Esophagus squamous epithelium (tissue), 4 donors: Measurements from ENCODE around the gene SNAP25.

Experiments
- POLR2A ChIP-seq, 4 donors: fragments of 450-650 bp; IDR thresholded peaks; one replicate each; pipeline ENCODE4 v1.6.1; 2017; ENCODE audit warnings: antibody characterized with exemption in 4 of 4, mild to moderate bottlenecking in 4 of 4, moderate library complexity in 3 of 4
- TF ChIP-seq, protein P1 (sequence below), 6 experiments: fragments of 450-650 bp in 4 of 6; fragments of 200-600 bp in 2 of 6; sonication (generic) in 2 of 6; IDR thresholded peaks; one replicate each; pipeline ENCODE4 v1.5.1; 2016 to 2019; ENCODE audit warnings: antibody characterized with exemption in 6 of 6, mild to moderate bottlenecking in 4 of 6, moderate library complexity in 4 of 6

DNA sequence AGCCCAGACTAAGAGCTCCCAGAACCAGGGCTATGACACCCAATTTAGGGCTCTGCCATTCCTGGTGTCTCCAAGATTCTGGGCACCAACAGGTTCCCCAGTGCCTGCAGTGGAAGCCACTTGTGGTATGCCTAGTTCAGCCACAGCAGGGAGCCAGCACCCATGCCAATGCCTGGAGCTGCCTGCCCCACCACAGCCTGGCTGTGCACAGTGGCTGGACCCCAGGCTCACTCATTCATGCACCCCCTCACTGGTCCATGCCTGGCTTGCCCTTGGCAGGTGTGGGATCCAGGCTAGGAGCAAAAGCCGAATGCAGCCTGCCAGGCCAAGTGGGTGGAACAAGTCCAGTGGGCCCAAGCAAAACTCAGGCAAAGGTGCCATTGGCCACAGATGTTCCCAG lies 123.5 kb downstream of the SNAP25 start:
- TF ChIP-seq, protein P1, sequence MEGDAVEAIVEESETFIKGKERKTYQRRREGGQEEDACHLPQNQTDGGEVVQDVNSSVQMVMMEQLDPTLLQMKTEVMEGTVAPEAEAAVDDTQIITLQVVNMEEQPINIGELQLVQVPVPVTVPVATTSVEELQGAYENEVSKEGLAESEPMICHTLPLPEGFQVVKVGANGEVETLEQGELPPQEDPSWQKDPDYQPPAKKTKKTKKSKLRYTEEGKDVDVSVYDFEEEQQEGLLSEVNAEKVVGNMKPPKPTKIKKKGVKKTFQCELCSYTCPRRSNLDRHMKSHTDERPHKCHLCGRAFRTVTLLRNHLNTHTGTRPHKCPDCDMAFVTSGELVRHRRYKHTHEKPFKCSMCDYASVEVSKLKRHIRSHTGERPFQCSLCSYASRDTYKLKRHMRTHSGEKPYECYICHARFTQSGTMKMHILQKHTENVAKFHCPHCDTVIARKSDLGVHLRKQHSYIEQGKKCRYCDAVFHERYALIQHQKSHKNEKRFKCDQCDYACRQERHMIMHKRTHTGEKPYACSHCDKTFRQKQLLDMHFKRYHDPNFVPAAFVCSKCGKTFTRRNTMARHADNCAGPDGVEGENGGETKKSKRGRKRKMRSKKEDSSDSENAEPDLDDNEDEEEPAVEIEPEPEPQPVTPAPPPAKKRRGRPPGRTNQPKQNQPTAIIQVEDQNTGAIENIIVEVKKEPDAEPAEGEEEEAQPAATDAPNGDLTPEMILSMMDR (IDR thresholded peaks at IDR 0.05): no peak
- TF ChIP-seq POLR2A (IDR thresholded peaks at IDR 0.05): no peak
